ENCODE results near the gene GSG1L2.

Gene GSG1L2

DNA sequence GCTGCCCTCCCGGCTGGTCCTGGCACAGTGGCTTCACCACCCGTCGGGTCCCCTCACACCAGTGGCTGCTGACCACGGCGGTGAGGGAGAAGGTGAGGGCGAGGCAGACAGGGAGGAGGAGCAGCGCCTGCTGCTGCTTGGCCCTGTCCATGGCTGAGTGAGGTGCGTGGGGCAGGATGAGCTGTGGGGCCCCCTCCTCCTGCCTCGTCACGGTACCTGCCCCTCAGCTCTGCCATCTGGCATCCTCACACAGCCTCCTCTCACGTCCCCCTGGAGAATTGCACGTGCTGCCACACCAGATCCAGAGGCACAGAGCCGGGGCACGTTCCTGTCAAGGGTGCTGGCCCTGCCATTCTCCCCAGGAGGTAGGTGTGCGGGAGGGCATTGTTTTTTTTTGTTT, at the start of gene GSG1L2:
Gene GSG1L2 (minus strand): TSS at position 159 of the 400 bp plus-strand sequence. CDS start 8 bp downstream, at position 151.
- no peak for DNase-seq

DNA sequence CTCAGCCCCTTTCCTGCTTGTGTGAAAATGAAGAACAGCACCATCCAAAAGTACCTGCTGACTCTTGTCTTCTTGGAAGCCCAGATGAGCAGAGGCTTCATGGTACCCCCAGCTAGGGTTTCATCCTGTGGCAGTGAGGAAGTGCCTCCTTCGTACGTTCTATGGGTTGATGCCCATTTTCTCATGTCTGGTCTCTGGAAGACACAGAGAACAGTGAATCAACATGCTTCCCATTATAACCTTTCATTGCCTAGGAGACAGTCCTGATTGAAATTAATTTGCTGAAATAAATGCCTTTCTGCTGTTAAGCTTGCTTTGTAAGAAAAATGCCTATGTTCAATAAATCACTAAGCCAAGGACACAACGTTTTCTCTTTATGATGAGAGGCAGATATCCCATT, 46.7 kb upstream of the GSG1L2 start:
- DNase-seq, result no peak

DNA sequence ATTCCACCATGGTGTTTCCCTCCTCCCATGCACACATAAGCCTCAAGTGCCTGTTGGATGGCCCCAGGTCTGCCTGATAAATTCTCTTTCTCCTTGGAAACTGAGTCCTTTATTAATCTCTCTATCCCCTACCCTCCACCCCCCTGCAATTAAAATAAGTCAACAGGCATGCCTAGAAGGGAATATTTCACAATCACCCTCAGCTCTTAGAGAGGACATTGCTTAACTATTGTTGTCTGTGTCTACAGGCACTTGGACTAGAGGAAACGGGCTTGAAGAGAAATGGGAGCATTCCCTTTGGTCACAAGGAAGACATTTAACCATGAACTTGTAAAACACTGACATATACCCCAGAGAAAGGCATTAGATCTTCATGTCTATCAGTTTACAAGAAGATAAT, 43.7 kb upstream of the GSG1L2 start:
- no peak for DNase-seq

DNA sequence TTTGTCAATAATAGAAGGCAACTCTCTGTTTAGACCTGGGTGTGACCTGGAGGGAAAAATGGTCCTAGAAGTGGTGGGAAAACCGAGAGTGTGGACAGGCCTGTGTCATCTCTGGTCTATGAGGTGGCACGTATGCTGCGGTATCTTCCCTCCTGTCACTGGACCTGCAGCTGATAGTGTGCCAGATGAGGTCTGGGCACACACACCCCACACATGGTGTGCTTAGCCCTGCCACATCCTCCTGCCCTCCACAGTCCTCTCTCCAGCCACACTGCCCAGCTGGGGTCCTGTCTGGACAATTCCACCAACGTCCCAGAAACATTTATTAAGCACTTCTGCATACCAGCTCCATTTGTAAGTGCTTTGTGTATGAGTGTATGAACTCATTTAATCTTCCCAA, 41.1 kb upstream of the GSG1L2 start:
- DNase-seq, result no peak

DNA sequence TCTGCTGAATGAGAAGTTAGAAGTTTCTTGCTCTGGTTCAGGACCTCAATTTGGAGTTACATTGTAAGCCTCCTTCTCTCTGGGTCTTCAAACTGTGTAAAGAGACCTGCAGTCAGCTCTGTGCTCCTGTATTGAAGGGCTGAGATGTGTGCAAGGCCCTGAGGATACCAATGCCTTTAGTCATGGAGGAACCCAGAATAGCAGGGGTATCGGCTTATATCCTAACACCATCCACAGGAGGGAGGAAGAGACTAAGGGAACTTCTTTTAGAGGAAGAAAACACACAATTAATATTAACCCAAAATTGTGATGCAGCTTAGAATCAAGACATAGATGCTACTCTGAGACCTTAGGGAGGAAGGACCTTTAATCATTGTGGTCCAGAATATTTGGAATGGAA, 40.3 kb upstream of the GSG1L2 start:
- no peak for DNase-seq

DNA sequence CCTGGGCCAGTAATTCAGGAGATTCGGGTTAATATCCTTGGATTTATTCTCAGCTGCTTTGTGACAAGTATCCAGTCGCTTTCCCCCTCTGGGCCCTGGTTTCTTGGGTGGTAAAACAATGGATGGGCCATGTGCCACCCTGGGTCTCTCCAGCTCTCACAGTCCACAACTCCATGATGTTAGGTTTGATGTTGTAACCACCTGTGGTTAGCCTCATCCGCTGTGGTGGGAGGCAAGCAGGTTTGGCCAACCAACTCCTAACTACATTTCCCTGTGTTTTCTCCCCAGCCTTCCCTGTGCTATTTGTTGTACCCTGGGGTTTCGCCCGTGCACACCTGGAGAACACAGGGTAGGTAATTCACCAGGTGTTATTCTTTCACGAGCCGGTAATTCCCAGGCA, 39.0 kb upstream of the GSG1L2 start:
- no peak for DNase-seq

DNA sequence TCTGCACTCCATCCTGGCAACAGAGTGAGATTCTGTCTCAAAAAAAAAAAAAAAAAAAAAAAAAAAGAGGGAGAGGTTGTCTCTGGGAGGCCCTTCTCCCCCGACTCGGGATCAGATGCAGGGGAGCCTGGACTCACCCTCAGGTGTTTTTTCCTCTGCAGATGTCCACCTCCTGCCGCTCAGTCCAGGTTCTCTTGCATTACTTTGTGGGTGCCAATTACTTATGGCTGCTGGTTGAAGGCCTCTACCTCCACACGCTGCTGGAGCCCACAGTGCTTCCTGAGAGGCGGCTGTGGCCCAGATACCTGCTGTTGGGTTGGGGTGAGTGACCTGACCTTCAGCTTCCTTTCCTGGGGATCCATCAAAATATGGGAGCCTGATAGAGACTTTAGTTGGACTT, 37.9 kb upstream of the GSG1L2 start:
- no peak for DNase-seq

DNA sequence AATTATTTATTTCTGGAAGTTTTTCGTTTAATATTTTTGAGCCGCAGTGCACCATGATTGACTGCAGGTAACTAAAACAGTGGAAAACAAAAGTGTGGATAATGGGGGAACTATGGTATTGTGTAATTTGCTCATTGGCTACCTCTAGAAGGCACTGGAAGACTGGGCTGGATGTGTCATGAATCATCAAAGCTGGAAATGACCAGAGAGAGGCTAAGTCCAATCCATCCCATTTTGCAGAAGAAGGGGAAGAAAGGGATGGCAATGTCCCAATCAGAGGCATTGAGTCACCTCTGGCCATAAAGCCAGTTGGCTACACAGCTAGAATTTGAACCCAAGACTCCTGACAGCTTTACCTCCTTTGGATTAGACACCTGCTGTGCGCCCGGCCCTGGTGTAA, 33.2 kb upstream of the GSG1L2 start:
- DNase-seq, result no peak

DNA sequence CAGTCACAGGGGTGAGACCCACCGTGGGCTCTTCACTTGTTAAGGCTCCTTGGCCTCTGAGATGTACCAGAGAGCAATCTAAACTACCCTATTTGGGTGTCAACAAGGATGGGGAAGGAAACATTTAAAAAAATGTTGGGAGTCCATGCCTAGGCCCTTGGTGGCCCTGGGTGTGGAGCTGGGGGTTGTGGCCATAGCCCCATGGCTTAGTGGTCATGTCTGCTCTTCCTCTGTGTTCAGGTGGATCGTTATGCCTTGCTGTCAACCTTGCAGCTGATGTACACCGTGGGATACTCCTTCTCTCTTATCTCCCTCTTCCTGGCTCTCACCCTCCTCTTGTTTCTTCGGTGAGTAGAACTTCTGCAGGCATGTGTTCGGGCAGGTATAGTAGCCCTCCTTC, 32.4 kb upstream of the GSG1L2 start:
- no peak for DNase-seq

DNA sequence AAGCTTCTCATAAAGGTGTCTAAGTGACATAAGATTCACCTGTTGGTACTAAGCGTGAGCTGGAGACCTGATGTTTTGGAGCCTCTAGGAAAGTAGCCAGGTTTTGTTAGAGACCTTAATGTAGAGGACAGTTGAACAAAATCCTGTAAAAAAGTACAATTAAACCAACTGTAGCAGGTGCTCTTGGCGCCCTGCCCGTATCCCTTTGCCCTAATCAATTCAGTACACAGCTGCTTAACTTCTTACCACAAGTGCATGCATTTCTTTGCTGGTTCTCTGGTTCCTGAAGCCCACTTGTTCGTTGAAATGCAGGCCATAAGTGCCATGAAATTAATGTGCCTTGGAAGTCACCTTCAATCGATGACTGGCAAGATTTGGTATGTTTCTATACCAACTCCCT, 28.3 kb upstream of the GSG1L2 start:
- no peak for DNase-seq

DNA sequence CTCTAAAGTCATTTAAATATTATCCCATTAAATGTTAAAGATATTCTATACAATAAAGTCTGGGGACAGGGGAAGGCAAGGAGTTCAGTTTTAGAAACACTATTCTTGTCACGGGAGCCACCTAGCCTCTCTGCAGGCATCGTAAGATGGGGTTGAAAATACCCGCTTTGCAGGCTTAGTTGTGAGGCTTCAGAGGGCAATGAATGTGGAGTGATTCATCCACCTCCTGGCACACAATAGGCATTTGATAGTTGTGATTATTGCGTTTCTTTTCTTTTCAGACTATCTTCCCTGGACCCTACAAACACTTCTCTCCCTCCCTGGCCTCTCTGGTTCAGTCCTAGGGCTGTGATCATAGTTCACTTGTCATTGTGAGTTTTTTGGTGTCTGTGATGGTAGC, 23.4 kb upstream of the GSG1L2 start:
- DNase-seq, result no peak

DNA sequence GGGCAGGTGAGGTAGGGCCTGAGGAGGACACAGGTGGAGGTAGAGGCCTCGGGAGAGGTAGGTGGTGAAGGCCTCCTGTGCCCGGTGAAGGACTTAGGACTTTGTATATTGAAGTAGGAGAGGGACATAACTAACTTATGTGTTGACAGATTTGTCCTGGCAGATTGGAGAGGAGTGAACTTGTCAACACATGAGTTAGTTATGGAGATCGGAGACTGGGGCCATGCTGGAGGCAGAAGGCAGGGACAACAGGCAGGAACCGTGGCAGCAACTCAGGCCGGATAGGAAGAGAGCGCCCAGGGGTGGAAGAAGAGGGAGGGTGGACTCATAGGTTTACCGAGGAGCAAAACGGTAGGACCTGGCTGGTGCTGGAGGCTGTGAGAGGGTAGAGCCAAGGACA, 22.3 kb upstream of the GSG1L2 start:
- DNase-seq, result no peak

DNA sequence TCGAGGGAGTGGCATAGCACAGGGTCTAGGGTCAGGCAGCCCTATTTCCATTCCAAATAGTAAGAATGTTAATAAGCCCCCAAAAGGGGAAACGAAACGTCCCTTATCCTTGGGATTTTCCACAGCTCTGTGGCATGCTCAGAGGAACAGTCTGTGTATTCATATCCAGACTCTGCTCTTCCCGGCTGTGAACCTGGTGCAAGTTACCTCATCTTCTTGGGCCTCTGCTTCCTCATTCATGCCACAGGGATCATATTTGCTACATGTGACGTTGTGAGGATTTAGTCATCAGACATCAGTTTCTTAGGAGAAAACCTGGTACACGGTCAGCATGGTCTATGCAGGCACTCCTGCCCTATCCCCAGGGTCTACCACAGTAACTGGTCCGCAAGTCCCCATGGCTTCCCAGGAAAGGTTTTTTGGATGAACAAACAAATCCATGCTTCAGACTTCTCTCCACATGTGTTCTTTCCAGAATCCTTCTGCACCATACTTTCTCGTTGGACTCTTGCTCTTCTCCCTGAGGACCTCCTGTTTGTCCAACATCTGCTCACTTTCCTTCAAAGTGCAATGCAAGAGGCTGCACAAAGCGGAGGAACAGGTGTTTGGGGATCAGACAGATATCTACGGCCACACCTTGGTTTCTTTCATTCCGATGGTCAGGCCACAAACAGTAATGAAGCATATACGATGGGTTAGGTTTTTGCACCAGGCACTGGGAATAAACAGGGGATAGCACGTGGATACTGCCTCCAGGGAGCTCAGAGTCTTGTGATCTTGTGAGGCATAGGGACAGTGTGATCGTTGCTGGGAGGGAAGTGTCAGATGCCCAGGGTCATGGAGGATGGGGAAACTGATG, 21.5 kb upstream of the GSG1L2 start:
- no peak for DNase-seq

DNA sequence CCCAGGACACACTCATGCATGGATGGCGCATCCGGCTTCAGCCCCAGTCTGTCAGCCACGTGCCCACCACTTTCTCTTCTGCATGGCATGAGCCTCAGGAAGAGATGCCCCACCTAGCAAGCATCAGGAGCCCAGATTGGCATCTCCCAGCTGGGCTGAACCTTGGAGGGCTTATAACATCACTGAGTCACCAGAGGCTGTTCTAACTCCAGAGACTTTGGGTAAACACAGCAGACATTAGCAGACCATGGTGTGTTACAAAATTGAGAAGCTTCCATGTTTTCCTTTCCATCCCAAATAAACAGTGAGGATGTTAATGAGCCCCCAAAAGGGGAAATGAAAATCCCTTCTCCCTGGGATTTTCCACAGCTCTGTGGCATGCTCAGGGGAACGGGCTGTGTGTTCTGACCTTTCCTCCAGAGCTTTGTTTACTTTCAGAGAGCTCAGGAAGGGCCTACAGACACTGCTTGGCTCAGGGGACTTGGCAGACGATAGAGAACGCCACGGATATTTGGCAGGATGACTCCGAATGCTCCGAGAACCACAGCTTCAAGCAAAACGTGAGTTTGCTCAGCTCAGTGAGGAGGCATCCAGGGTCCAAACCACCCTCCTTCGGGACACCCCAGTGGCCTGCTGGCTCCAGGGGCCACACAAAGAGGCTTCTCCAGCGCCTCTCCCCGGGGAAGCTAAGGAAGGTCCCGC, 20.3 kb upstream of the GSG1L2 start:
- no peak for DNase-seq

DNA sequence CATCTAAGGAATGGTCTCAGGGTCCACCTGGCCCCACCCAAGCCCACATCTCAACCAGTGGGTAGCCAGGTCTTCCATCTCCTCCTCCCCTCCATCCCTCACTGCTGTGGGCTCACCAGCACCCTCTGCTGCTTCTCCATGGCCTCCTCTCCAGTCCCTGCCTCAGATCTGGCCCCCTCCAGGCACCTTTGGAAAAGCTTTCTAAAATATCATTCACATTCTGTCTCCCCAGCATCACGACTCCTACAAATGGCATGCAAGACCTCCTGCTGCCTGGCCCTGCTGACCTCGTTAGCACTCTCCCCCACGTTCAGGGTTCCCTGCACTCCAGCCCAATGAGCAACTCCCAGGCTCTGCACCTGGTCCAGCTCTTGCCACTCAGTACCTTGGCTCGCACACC, 17.6 kb upstream of the GSG1L2 start:
- no peak for DNase-seq

DNA sequence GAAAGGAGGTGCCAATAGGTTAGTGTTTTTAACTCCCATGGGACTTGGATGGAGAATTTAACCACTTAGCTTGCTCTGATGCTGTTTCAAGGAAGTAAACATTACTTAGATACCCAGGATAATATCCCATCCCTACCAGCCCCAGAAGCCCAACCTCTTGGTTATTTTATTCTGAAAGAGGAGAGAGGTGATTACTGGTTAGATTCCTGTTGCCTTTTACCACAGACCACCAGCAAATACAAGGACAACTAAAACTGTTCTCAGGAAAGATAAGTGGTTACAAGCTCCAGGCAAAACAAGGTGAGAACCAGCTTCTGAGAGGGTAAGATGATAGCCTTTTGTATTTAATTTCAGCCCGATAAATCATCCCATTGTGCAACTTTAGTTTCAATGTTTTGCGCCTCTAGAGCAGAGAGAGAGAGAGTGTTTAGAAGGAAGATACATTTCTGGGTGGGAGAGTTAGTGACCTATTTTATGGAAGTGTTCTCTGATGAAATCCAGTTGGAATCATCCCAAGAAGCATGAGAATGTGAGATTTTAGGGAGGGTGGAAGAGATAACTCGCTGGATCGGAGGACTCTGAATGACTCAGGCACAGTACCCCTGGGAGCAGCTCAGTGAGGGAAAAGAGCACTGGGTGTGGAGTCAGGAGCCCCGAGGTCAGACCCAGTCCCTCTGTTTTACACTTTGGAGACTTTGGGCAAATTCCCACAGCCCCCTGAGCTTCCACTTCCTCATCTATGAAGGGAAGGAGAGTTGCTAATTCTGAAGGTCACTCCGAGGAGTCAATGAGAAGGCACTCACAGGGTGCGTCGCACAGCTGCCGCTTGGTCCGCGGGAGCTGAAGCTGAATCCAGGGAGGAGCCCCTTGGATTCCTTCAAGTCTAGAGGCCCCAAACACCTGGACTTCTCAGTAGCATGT, 15.9 kb upstream of the GSG1L2 start:
- DNase-seq, result no peak

DNA sequence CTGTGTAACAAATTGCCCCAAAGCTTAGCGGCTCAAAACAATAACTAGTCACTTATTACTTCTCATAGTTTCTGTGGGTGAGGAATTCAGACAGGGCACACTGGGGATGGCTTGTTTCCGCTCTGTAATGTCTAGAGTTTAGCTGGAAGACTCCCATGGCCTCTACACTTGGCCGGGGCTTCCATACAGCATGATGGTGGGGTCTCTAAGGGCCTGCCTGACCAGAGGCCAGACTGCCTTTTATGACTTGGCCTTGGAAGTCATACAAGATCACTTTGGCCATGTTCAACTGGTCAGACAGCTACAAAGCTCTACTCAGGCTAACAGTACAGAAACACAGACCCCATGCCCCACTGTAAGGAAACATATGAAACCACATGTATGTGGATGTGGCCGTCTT, 12.0 kb upstream of the GSG1L2 start:
- no peak for DNase-seq

DNA sequence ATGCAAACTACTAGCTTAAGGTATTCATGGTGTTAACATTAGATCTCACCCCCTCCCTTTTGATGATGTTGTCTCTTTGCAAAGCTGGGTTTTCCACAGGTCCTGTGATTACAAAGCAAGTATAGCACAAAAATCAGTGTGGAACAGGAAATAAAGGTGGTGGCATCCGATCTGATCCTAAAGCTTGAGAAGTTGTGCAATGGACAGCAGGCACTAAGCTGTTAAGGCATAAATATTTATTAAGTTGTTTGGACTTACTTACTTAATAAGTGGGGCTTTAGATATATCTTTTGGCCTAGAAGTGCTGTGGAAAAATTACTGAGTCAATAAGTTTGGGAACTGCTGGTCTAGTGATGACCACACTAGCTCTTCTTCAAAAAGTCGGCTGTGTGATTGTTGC, 8.8 kb upstream of the GSG1L2 start:
- DNase-seq, result no peak

DNA sequence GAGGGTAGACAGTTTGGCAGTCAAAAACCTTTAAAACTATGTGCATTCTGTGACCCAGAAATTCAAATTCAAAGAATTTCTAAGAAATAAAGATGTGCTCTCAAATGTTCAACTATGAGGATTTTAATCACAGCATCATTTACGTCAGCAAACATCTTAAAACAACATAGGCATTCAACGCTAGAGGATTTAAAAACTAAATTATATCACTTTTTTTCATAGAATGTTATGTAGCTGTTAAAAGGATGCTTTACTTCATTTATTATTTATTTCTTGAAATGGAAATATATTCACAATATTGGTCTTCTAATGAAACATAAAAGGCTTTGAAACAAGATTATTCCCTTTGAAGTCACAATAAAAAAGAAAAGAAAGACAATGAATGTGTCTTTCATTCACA, 7.5 kb upstream of the GSG1L2 start:
- DNase-seq, result no peak

DNA sequence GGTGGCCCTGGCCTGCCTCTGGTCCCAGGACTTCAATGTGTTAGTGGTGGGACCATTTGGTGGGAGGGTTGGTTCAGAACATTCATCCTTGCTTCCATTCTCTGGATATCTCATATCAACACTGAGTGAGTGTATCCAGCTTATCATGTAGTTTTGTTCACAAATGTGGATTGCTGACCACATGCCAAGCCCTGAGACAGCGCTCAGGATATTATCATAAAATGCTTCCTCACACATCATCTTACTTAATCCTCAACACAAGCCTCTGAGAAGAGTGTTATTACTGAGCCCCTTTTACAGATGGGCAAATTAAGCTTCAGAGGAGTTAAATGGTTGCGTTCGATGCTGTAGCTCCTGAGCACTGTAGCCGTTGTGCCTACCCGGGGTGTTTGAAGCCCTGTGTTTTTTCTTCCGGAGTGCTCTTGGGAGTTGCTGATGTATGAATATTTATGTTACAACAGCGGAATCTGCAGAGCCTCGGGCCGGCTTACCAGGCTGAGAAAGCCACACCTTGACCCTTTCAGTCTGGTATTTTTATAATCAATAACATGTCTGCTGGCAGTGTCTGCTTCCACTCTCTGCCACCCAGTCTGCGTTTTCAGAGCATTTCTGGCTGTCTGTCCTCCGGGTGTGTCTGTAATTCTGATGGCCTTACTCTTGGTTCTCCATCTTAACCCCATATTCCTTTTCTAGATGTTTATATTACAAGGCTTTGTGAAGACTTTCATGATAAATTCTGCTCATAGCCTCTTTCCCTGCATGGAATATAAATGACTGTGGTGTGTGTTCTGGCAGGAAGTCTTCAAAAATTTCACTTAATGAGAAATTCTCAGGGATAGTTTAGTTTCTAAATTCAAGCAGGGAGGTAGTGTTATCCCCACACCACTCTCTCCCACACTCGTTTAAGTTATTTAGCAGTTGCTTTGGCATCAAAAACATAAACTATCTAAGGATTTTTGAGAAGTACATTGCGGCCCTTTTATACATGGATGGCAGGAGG, 6.7 kb upstream of the GSG1L2 start:
- DNase-seq, result no peak

DNA sequence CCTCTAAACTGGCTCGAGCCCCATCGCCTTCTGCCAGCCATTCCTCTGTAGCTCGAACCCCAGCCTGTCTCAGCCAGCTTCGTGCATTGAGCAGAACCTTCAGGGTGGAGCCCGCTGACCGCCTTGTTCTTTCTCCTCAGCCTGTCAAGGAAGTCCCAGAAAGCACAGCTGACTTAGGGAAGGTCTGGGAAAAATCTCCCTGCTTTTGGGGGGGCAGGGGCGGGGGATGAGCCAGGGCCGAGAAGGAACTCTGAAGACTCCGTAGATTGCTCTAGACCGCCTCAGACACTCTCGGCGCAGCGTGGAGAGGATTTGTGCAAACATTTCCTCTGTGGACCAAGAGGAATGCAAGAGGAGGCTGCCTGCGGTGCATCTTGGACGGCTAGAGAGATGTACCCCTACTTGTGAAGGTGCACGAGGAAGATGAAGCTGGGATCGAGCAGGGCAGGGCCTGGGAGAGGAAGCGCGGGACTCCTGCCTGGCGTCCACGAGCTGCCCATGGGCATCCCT, 3.8 kb upstream of the GSG1L2 start, which contains the start of gene GLP2R:
Gene GLP2R (plus strand): TSS at position 284 of the 510 bp plus-strand sequence. CDS start 140 bp downstream, at position 424.
- DNase-seq, result no peak
